ENCODE results near the gene ACSM3.
"Not testable (repeated sequence)": the region's sequence is repeated elsewhere in the genome, so short reads cannot be mapped to it uniquely, and the experiment has no call there.

ACSM3 gene, protein sequence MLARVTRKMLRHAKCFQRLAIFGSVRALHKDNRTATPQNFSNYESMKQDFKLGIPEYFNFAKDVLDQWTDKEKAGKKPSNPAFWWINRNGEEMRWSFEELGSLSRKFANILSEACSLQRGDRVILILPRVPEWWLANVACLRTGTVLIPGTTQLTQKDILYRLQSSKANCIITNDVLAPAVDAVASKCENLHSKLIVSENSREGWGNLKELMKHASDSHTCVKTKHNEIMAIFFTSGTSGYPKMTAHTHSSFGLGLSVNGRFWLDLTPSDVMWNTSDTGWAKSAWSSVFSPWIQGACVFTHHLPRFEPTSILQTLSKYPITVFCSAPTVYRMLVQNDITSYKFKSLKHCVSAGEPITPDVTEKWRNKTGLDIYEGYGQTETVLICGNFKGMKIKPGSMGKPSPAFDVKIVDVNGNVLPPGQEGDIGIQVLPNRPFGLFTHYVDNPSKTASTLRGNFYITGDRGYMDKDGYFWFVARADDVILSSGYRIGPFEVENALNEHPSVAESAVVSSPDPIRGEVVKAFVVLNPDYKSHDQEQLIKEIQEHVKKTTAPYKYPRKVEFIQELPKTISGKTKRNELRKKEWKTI

DNA sequence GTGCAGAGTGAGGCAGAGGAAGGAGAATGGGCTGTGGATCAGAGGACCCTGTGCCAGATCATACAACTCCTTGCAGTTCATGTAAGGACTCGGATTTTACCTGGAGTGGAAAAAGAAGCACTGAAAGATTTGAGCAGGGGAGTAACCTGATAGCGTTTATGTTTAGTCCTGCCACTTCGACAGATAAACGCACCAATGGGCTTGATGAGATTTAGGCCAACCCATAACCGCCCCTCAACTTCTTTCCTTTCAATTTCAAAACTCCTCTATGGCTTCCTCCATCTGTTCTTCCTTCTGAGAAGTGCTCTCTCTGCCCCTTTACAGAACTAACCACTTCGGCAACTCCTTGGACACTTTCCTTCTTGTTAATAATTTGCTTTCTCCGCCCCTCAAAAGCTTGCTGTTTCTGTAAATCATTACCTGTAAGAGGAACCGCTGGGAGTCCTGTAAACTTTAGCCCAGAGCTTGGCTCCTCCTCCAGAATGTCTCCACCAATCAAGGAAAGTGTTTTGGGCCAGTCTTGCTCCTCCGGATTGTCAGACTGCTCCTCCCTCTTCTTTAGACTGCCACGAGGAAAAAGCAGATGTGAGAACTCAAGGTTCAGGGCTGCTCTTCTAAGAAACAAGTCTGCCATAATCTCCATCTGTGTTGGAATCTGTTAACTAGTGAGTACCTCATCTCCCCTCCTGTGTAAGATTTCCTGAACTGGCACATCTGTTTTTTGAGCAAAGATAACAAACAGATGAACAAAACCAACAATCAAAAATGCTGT is at the start of gene ACSM3:
TSS of gene ACSM3 (plus strand) at position 554 of the 772 bp plus-strand sequence. CDS start 6,021 bp downstream, outside the sequence.
- peak; percentile 79 for DNase-seq

DNA sequence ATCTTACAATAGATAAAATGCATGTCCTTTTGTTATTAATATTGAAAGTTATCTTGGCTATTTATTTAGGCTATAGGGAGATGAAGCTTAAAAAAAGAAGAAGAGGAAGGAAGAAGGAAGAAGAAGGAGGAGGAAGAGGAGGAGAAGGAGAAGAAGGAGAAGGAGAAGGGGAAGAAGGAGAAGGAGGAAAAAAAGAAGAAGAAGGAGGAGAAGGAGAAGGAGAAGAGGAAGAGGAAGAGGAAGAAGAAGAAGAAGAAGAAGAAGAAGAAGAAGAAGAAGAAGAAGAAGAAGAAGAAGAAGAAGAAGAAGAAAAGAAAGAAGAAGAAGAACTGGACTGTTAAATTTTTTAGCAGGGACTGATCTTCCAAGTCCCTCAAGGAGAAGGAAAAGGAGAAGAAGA is 46.1 kb upstream of the ACSM3 start:
- DNase-seq, result not testable (repeated sequence)

DNA sequence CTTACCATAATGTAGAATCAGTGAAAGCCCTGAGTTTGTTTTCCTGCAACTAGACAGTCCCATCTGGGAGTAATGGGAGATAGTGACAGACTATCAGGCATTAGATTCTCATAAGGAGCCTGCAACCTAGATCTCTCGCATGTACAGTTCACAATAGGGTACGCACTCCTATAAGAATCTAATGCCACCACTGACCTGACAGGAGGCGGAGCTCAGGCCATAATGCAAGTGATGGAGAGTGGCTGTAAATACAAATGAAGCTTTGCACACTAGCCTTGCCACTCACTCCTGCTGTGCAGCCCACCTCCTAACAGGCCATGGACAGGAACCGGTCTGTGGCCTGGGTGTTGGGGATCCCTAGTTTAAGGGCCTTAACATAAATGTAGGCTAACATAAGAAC is 43.6 kb upstream of the ACSM3 start:
- DNase-seq, result no peak

DNA sequence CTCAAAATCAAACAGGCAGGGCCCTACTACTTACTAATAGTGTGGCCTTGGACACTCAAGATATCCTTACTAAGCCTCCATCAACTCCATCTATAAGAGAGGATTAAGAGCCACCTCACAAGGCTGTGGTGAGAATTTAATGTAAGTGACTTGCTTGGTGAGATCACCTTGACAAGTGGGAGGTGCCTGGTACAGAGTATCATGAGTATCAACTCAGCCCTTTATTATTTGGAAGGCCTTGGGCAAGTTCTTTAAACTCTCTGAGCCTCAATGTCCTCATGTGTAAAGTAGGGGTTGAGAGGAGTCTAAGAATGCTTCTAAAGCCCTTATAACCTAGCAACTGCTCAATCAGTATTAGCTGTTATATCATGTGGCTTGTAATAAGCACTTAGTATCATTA is 37.2 kb upstream of the ACSM3 start:
- DNase-seq, result no peak

DNA sequence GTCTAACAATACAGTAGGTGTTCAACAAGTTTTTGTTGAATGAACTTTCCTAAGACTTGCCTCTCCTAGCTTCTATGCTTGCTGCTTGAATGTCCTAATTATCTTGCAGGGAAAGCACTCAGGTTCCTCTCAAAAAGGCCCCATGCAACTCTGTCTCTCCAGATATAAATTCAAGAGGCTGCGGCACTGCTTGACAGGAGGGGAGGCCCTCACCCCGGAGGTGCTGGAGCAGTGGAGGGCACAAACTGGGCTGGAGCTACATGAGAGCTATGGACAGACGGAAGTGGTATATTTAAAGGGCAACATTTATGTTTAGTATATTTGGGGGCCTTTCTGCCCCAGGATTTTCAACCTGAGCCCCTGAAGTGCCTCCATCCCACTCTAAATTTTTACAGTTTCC is 36.6 kb upstream of the ACSM3 start:
- DNase-seq, result no peak

DNA sequence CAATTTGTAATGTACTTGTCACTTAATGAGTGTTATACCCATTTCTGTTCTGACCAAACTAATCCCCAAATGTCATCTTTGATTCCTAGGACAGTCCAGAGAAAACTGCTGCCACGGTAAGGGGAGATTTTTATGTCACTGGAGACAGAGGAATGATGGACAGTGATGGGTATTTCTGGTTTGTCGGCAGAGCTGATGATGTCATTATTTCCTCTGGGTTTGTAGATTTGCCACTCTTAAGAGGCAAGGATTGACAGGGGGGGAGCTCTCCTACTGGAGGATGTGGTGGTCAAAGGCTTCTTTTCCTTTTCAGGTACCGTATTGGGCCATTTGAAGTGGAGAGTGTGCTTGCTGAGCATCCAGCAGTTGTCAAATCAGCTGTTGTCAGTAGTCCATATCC is 34.7 kb upstream of the ACSM3 start:
- DNase-seq, result no peak

DNA sequence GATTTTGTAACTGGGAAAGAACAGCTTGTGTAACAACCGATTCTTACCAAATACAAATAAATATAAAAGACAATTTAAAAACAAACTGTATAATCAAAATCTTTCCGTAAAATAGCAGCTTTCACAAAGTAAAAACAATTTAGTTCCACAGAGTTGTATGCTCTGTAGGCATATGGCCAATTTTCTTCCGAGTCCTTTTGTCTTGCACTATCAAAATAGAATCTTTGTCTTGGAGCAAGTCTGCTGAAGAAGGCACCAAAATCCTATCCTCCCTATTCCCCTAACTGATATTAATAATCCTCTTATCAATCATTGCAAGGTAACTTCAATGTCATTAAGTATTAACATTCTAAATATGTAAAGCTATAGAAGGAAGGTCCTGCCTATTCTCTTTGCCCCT is 29.8 kb upstream of the ACSM3 start:
- no peak for DNase-seq

DNA sequence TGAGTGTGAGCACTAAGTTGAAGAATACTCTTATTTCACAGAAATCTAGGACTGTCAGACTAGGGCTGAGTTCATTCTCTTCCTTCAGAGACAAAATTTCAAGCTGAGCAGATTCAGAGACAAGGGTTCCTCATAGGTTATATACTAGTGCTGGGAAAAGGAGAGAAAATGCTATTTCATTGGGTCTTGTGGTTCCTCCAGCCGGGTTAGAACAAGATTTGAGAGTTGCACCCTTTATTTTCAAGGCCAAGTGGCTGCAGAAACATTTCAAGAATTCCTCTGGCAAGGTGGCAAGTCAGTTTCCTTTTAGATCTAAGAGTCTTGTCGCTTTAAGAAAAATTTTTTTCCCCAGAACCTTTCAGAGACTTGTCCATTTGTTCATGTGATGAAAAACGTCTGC is 29.0 kb upstream of the ACSM3 start:
- DNase-seq, result no peak

DNA sequence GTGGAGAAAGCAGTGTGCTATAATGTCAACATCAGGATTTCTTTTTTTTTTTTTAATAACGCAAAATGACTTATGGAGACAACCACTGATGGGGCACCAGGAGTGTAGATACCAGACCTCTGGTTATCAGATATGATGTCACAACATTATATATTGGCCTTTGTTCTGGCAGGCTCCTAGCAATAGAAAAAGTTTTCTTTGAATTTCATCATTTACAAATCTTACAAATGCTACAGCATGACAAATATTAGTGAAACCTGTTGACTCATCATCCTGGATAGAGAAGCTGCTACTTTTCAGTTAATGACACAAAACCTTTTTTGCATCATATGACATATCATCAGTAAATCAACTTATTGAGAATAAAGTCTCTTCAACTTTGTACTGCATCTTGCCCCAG is 28.3 kb upstream of the ACSM3 start:
- DNase-seq, result peak; percentile 24

DNA sequence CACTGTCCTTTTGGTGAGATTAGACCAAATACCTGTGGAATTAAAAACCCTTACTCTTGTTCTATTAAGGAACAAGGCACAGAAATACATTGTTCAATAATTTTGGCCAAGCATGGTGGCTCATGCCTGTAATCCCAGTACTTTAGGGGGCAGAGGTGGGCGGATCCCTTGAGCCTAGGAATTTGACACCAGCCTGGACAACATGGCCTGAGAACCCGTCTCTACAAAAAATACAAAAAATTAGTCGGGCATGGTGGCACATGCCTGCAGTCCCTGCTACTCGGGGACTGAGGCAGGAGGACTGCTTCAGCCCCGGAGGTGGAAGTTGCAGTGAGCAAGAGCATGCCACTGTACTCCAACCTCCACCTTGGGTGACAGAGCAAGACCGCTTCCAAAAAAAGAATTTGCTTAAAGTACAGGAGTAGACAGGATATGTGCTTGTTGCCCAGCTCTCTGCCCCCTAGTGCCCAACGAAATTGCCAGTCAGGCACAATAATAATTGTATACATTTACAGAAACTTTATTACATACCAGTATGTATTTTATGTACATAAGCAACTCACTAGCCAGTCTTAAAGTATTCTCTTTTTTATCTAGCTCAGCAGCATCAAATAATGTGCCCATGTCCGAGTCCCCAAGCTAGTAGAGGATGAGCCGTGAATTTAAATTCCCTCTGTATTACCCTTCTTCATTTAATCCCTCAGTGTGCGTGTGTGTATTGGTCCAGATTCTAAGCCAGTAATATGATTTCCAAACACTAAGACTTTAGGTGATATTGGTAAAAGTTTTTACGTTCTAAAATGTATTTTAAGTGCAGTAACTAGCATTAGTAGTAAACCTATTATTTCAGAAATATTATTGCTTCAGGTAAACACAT is 23.6 kb upstream of the ACSM3 start:
- DNase-seq, result peak; percentile 36

DNA sequence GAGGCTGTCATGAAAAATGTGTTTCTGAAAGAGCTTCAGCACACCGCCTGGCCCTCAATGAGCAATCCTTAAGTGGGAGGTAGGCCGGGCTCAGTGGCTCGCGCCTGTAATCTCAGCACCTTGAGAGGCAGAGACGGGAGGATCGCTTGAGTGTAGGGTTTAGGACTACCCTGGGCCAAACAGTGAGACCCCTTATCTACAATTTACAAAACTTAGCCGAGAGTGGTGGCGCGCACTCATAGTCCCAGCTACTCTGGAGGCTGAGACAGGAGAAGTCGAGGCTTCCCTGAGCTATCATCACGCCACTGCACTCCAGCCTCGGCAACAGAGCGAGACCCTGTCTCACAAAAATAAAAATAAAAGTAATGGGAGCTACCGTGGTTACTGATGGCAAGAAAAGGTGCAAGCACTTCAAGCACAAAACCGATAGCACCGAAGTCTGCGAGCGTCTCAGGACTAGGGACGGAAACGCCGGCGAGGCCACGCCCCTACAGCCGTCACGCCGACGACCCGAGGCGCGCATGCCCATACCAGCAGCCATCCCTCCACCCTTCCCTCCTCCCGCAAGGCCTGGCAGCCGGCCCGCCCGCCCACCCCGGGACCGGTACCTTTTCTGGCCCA is 22.8 kb upstream of the ACSM3 start:
- peak; percentile 92 for DNase-seq

DNA sequence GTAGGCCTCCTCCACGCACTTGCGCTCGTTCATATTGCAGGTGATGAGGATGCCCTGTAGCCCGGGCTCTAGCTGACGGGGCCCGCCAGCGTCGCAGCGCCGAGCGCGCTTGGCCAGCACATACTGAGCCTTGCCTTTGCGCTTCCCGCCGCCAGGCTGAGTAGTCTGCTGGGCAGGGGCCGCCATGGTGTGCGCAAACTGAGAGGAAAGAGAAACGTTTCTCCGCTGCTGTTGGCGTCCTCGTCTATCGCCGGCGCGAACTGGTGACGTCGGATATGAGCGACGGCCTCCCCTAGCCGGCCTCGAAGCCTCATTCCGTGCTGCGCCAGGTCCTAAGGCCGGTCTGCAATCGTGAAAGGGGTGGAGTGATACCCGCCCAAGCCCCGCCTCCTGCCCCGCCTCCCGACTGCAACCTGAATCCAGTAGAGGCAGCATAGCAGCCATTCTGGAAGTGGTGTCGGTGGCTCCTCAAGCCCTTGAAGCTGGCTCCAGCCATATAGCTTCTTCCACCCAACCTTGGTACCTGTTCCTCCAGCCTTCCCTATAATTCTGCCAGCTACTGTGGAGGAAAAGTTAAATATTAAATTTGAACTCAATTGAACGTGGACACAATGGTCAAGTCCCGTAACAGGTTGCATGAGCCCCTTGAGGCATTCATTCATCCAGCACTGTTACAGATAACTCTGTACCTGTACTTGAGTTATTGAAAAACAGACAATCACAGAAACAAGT is 22.1 kb upstream of the ACSM3 start, which contains the start of gene THUMPD1:
TSS of gene THUMPD1 (minus strand) at position 265 of the 732 bp plus-strand sequence. CDS start at position 186, 79 bp downstream.
- peak; percentile 97 for DNase-seq

DNA sequence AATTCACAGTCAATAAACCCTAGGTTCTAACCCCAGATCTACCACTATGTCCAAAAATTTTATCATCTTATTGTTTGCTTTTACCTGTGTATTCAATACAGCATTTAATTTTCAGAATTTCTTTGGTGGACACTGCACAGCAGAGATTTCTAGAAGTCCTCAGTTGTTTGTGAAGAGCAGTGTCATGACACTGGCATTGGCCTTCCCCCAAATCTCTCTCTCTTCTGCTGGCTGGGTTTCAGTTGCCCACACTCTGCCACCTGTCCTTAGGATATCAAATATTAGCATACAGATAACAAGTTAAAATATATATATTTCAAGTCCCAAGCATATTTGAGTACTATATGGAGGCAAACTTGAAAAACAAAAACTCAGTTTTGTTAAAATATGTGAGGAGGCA is 20.2 kb upstream of the ACSM3 start:
- DNase-seq, result no peak

DNA sequence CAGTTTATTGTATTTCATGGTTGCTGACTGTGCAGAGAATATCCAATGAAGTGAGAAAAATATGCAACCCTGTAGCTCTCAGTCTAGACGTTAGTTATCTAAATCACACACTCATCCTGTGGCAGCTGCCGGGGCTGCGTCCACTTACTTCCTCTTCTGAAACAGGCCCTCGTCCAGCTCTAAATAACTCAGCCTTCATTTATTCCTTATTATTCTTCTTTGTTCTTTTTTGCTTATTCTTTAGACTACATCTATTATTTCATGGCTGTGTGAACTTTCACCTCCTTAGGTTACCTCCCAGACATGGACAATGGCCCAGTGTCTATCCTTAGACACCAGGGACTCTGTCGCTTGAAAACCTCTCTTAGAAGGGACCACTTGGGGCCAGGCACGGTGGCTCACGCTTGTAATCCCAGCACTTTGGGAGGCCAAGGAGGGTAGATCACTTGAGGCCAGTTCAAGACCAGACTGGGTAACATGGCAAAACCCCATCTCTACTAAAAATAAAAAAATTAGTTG is 18.8 kb upstream of the ACSM3 start:
- no peak for DNase-seq

DNA sequence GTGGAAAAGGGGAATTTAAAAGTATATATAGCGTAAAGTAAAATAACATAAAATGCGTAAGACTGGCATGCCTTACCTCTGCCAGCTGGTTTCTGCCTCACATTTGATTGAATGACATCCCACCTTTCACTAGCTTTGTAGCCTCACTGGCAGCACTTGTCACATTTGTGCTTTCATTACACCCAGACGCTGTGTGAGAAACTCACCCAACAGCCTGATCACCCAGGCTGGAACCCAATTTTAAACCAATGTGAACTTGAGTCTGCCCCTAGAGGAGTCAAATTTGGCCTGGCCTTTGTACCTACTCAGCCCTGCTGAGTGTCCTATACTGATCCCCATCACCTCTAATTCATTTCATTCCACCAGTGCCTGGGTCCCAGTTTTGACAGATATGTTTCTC is 17.4 kb upstream of the ACSM3 start:
- DNase-seq, result no peak

DNA sequence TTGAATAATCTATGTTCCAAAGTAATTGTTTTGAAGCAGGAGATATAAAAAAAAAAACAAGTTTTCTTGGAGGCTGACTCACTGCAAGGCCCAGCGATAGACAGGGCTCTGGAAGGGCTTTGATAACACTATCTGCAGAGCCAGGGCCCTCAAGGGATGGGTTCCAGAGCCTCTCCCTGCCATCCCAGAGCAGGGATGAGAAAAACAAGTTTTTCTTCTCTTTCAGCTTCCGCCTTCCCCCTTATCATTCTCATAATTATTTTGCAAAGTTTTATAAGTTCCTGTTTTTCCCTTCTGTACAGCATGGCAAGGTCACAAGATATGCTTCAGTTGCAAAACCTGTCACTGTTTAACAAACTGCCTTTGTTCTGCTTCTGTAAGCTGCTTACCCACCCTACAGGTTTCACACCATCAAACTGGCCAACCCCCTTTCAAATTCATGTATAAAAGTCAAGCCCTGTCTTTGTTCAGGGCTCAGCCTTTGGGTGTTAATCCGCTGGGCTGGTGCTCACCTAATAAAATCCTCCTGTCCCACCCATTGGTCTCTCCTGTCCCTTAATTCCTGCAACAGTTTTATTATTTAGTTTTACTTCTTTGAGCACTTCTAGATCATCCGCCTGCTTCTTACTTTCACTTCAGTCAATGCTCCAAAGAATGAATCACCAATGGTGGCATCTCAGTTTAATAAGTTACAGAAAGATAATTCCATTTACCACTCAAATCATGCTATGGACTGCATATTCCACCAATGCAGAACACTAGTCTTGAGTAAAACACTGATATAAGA is 16.6 kb upstream of the ACSM3 start:
- no peak for DNase-seq

DNA sequence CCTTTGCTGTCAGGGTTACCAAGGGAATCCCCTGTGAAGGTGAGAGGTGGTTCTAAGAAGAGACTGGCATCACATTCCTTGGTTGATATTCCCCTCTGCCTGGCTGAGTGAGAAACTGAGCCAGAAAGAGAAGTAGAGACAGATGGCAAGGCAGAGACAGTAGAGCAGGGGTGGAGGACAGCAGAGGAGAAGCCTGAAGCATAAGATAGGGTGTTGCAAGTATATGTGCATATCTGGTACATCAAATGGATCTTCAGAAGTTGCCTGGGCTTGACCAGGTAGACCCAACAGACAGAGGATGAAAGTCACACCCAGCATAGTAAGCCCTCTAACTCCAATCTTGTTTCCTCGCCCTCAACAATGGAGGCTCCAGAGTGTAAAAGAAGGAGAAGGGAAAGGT is 14.3 kb upstream of the ACSM3 start:
- no peak for DNase-seq

DNA sequence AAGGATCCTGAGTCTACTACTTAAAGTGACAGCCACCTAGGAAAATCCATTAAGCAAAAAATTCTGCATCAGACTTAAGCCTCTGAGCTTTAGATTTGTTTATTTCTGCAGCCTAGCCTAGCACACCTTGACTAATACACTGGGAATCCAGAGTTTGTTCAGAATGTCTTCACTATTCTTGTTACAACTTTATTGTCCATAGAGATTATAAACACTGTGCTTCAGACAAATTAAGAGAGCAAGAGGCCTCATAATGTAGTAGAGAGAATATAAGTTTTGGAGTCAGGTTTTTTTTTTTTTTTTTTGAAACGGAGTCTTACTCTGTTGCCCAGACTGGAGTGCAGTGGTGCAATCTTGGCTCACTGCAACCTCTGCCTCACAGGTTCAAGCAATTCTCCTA is 13.3 kb upstream of the ACSM3 start:
- DNase-seq, result no peak

DNA sequence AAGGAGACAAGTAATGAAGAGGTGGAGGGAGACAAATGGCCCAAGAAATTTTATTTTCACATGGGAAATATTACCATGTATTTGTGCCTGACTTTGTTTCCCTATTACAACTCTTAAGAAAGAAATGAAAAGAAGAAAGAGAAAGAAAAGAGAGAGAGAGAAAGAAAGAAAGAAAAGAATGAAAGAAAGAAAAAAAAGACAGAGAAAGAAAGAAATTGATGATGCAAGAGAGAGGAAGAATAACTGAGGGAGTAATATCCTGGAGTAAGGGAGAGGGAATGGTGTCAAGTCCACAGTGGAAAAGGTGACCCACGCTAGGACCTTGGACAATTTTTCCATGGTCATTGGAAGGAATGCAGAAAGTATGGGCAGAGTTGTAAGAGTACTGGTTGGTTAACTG is 10.1 kb upstream of the ACSM3 start:
- no peak for DNase-seq

DNA sequence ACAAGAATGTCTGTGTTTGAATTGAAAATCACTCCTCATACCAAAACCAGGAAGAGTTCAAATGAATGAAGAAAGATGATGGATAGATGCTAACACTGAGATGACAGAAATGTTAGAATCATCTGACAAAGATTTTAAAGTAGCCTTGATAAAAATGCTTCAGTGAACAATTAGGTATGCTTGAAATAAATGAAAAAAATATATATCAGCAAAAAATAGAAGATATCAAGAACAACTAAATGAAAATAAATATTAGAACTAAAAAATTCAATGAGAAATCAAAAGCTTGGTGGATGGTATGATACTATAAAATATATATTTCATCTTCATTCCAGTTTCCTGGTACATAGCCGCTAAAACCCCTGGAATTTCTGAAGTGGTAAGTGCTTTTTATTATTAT is 8.6 kb upstream of the ACSM3 start:
- DNase-seq, result no peak
